ENCODE results near the gene ODAPH.
"Not testable (repeated sequence)": the region's sequence is repeated elsewhere in the genome, so short reads cannot be mapped to it uniquely, and the experiment has no call there.

ODAPH gene, protein sequence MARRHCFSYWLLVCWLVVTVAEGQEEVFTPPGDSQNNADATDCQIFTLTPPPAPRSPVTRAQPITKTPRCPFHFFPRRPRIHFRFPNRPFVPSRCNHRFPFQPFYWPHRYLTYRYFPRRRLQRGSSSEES

DNA sequence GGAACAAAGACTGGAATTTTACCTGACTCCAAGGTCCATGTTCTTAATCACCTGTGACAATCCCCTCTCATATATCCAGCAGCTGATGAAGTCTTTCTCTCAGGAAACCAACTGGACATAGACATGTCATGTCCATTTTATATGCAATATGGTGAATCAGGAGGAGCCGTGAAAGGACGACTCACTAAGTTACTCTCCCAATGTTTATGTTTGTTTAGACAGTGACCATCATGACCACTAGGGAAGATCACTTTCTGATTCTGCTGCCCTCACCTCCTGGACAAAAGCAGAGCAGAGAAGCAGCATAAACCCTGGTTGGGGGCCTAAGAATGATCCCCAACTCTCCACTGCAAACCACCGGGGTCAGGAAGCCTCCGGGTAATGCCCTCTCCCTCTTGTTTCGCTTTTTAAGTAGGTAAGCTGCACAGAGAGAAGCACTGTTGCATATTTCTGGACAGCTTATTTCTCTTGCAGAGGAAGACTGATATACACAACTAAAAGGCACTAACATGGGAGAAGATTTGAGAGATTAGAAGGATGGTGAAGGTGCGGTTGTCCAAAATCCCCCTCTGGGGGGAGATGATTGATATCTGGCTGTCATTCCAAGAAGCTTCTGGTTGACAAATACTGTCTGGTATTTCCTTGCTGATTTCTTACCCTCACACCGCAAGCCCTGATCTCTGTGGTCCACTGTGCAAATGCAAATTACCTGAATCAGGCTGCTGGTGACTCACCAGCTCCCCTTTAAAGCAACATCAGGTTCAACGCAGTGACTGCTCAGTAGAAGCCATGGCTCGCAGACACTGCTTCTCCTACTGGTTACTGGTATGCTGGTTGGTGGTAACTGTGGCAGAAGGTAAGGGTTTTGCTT lies at the start of gene ODAPH:
ODAPH (plus strand) TSS at position 773 of the 871 bp plus-strand sequence; CDS start at position 790, 17 bp downstream.
- DNase-seq (ENCODE audit: insufficient read length, low spot score) (peak; percentile 19), FAIRE-seq (peak; percentile 41)
- no peak for TF ChIP-seq POLR2A (IDR thresholded peaks at IDR 0.05; ENCODE audit: low read depth, low read length)

DNA sequence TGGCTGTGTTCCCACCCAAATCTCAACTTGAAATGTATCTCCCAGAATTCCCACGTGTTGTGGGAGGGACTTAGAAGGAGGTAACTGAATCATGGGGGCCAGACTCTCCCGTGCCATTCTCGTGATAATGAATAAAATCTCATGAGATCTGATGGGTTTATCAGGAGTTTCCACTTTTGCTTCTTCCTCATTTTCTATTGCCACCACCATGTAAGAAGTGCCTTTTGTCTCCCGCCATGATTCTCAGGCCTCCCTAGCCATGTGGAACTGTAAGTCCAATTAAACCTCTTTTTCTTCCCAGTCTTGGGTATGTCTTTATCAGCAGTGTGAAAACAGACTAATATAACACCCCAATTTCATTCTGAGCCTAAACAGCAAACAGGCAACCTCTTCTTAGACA lies 46.3 kb upstream of the ODAPH start:
- not testable (repeated sequence) for FAIRE-seq; DNase-seq (ENCODE audit: insufficient read length, low spot score)

DNA sequence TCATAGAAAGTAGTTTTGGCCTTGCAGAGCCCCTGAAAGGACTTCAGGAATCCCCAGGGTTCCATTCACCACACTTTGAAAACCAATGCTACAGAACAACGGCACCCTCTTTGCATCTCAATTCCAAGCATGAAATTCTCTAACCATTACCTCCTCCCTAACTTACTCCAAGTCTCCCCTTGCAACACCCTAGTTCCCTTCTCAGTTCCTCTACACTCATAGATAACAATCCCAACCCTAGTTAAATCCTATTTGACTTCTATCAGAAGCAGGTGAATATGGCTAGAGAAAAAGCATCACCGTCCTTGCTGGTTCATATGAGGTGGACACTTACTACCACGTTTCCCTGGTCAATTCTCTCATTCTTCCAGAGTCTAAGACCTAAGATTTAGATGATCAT lies 44.0 kb upstream of the ODAPH start:
- TF ChIP-seq POLR2A (IDR thresholded peaks at IDR 0.05; ENCODE audit: low read depth, low read length) = no peak
- DNase-seq (ENCODE audit: insufficient read length, low spot score) = no peak
- no peak for FAIRE-seq

DNA sequence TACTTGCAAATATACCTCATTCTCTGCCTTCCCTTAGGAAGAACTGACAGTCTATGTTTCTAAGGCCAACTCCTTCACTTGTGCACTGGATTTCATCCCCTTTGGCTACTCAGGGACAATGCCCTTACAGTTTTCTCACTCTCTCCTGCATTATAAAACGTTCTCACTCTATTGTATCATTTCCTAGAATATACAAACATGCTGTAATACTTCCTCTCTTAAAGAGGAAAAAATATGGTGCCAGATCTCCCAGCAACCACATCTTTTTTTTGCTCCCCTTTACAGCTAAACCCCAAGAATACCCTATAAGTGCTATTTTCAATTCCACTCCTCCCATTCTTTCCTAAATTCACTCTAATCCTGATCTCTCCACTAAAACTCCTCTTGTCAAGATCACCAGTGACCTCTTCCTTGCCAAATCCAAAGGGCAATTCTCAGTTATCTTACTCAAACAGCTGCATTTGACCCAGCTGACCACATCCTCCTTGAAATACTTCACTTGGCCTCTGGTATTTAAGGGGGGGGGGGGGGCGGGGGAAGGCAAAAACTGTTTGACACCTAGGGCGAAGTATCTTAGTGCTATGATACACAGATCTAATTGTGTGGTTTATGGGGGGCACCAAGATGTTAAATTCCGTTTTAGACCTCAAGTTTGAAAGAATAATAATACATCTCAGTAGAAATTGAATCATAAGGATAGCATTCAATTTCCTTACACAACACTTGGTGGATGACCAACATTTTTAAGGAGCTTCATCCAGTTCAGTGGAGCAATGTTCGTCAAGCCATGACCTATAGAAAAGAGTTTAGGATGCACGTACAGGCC lies 43.3 kb upstream of the ODAPH start:
- DNase-seq (ENCODE audit: insufficient read length, low spot score) (no peak), FAIRE-seq (no peak)
- TF ChIP-seq POLR2A (IDR thresholded peaks at IDR 0.05; ENCODE audit: low read depth, low read length) = no peak

DNA sequence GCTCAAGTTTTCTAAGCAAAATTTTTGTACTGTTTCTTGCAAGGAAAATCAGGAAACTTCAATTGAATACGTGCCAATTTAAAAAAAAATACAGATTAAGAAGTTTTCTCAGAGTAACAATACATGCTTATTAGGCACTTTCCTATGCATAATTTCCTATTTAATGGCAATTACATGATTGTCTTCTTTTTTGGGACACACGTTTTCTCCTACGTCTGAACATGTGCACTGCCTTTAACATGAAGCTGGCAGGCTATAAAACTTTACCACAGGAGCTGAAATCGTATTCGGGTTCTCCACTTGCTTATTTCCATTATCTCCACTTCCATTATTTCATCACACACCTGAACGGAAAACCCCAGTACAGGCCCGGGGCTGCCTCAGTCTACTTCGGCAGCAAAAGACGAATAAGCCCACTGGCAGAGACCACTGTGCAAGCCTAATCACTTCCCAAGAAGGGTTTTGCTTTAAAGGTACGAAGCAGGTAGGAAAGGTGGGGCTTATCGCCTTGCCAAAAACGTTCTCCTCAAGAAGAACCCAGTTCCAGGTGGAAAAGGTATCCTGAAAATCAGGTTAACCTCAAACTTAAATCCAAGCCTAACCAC lies 42.2 kb upstream of the ODAPH start:
- no peak for FAIRE-seq
- no peak for DNase-seq (ENCODE audit: insufficient read length, low spot score)
- TF ChIP-seq POLR2A (IDR thresholded peaks at IDR 0.05; ENCODE audit: low read depth, low read length) = no peak

DNA sequence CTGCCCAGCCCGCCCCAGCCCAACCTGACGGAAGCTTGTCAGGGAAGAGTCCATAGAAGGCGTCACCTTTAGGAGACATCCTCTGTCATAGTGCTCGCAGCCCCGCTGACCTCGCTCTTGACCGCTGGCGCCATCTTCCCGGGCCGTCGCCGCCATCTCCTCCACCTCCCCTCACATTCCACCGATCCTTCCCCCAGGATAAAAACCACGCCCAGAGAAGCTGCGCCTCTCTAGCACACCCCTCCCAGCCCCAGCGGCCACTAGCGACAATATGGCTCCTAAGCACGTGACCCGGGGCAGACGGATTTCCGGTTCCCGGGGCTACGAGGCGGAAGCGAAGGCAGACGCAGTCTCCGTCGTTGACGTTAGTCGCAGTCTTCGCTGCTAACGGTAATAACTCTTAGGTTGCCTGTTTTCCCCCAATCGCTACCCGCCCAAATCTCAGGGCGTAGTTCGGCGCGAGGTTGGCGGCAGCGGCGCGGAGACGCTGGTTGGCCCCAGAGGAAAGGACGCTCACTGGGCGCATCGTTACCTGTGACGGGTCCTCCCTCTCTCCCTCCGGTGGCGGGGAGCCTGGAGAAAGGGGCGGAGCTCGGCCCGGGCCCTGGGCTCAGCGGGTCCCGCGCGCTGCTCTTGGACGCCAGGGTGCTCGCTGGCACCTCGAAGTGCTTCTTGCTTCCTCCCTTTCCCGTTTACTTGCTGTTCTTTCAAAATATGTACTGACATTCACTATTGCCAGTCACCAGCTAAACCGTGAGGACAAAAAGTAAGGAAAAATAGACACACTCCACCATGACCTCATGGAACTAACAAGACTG lies 41.5 kb upstream of the ODAPH start, which contains the start of the genes RCHY1 and THAP6:
RCHY1 (minus strand) TSS at position 273 of the 818 bp plus-strand sequence; CDS start at position 156, 117 bp downstream.
THAP6 (plus strand) TSS at position 343 of the 818 bp plus-strand sequence. CDS start 980 bp downstream, outside the sequence.
- DNase-seq (ENCODE audit: insufficient read length, low spot score) (peak; percentile 41), FAIRE-seq (peak; percentile 92)
- TF ChIP-seq POLR2A (IDR thresholded peaks at IDR 0.05; ENCODE audit: low read depth, low read length) = peak; percentile 85

DNA sequence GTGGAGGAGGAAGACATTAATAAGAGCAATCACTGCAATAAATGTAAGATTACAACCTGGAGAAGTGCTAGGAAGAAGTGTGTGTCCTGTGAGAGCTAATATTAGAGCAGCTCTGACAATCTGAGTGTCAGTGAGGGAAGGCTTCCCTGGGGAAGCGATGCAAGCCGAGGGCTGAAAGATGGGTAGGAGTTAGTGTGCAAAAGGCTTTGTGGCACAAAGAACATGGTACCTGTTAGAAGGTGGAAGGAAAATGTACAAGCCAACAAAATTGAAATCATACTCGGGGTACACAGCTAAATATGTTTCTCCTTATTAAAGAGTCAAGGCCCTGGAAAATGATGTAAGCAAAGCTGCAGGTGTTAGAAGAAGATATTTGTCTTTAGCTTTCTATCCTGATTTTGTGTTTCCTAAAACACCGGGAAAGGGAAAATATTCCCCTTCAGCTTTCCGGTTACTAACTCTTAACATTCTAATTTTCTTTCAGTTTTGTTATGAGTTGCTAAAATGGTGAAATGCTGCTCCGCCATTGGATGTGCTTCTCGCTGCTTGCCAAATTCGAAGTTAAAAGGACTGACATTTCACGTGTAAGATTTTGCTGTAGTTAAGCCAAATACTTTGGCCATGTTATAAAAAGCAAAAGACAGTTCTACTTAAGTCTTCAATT lies 40.8 kb upstream of the ODAPH start:
- TF ChIP-seq POLR2A (IDR thresholded peaks at IDR 0.05; ENCODE audit: low read depth, low read length) = no peak
- DNase-seq (ENCODE audit: insufficient read length, low spot score) (no peak), FAIRE-seq (peak; percentile 60)

DNA sequence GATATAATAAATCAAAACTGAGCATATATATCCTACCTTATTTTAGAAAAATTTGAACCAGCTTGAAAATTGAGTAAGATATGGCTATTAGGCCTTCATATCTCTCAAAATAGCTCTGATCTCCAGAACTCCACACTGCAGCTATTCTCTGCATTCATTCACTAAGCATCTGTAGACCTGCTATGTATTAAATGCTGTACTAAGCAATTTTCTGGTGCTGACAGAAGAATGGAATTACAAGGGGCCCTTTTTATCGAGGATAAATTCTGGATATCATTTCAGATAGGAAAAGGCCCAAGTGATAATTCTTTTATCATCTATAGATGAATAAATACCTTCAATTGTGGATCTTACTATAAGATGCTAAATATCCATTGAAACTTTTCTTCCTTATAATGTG lies 39.7 kb upstream of the ODAPH start:
- DNase-seq (ENCODE audit: insufficient read length, low spot score) (no peak), FAIRE-seq (no peak)
- TF ChIP-seq POLR2A (IDR thresholded peaks at IDR 0.05; ENCODE audit: low read depth, low read length) = no peak

DNA sequence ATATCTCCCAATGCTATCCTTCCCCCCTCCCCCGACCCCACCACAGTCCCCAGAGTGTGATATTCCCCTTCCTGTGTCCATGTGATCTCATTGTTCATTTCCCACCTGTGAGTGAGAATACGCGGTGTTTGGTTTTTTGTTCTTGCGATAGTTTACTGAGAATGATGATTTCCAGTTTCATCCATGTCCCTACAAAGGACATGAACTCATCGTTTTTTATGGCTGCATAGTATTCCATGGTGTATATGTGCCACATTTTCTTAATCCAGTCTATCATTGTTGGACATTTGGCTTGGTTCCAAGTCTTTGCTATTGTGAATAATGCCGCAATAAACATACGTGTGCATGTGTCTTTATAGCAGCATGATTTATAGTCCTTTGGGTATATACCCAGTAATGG lies 36.4 kb upstream of the ODAPH start:
- not testable (repeated sequence) for DNase-seq (ENCODE audit: insufficient read length, low spot score); FAIRE-seq

DNA sequence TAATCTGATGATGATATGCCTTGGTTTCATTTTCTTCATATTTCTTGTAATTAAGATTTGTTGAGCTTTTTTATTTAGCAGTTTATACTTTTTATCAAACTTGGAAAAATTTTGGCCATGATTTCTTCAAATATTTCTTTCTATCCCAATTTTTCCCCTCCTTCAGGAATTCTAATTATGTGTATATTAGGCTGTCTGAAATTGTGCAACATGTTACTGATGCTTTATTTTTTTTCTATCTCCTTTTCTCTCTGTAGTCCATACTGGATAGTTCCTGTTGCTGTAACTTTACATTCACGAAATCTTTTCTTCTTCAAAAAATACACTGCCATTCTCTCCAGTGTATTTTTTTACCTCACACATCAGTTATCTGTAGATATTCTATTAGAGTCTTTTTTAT lies 30.8 kb upstream of the ODAPH start:
- TF ChIP-seq POLR2A (IDR thresholded peaks at IDR 0.05; ENCODE audit: low read depth, low read length) = no peak
- DNase-seq (ENCODE audit: insufficient read length, low spot score) (no peak), FAIRE-seq (no peak)

DNA sequence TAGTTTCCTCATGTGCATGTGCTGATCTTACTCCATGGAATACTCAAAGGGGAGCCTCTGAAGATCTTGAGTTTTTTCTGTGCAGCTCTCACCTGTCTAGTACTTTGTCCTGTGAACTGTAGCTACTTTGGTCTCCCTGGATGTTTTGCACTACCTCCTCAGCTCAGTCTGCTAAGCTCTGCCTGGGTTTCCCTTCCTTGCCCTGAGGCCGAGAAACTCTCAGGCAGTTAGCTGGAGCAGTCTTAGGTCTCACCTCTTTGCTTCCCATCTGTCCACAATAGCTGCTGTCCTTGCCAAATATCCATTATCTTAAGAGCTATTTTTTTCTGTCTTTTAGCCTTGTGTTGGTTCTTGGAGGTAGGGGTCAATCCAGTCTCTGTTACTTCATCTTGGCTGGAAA lies 30.0 kb upstream of the ODAPH start:
- DNase-seq (ENCODE audit: insufficient read length, low spot score) (no peak), FAIRE-seq (no peak)
- TF ChIP-seq POLR2A (IDR thresholded peaks at IDR 0.05; ENCODE audit: low read depth, low read length) = no peak

DNA sequence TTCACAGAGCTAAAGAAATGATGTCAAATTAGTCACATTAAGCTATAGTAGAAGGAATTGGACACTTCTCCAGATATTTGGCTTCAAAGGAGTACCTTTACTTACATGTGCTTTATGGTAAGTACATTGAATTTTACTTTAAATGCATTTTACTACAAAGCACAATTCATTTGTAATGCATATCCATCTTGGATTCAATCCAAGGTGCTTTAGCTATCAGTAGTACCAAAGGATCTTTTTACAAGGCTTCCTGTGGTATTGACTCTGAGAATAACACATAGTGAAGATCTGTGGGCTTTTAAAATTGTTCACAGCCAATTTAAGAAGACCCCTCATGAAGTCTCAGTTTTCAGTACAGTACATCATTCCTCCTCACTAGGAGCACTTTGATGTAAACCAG lies 28.4 kb upstream of the ODAPH start:
- no peak for TF ChIP-seq POLR2A (IDR thresholded peaks at IDR 0.05; ENCODE audit: low read depth, low read length)
- no peak for DNase-seq (ENCODE audit: insufficient read length, low spot score)
- no peak for FAIRE-seq

Data from H54 (cell line).